ENCODE results near the gene REM2. TPM values are rescaled to one million over a fixed set of nuclear protein-coding genes. Genes with fewer than 3 reads are reported as not detected.
A peak's percentile ranks its signal among the peaks of the same experiment; 100 is the strongest.
"Not testable (repeated sequence)": the region's sequence is repeated elsewhere in the genome, so short reads cannot be mapped to it uniquely, and the experiment has no call there.

Gene REM2
- total RNA-seq, 1 donor from 2014 or later, result under 0.01 TPM

DNA sequence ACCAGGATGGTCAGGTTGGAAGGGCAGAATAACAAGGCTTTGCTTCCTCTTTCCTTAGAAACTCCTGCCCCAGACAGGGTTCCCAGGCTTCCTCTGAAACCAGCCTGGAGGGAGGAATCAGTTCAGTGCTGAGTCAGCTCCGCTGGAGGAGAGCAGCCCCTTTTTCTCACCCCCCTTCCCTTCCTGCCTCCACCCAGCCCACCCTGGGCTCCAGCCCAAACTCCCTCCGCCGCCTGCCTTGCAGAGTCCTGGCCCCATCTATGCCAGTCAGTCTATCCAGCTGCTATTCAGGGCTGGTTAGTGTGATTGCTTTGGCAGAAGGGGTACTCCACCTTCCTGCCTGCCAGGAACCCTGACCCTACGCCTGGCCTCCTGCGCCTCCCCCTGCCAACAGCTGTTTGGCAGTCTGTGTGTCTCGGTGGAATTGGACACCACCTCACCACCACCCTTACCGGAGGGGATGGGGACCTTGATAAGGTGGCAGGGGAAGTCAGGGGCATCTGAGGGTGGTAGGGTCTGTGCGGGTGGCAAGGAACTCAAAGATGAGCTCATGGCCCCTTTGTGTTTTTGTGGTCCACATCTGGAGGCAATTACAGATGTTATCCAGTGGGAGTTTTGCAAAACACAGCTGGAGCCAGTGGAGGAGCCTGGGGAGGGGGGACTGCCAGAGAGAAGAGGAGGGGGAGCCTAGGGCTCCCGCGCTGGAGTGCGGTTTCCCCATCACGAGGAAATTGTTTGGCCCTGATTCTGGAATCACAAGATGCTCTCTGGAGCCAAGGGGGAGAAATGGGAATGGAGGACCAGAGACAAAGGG lies 34.5 kb upstream of the REM2 start:
- DNase-seq (ENCODE audit: low read depth in 2 of 2), result peak; percentile 52 to 82

- no peak for DNase-seq (ENCODE audit: low read depth in 2 of 2)
These were observed 33.7 kb upstream of the REM2 start for GRCh38 chr14:22849212-22849819.

DNA sequence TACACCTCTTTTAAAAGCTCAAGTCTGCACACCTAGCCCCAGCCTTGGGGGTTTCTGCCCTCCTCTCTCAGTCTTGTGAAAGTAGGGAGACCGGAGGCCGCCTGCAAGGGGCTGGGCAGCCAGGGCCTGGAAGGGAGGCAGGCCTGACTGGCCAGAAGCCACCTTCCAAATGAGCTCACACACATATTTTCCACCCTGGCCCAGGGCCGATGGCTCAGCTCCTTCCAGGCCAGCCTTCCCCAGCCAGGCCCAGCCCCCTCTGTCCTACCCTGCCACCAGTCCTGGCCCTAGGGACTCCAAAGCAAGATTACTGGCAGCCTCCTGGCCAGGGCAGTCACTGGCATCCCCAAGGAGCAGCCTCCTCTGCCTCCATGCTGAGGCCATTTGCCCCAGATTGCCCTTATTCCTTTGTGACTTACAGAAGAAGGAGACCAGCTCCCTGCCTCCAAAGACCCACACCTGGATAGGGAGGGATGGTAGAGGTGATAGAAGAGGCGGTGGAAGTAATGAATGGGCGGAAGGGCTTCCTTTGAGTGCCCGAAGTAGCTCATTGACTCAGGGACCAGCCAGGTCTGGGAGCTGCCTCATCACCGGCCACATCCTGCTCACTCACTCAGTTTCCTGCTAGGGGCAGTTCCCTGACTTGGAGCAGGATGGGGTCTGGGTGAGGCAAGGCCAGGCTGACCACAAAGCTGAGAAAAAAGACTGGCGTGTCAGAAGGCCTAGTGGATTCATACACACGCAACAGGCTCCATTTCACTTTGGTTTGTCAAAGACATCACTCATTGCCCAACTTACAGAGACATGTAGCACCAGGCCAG lies 31.9 kb upstream of the REM2 start:
- DNase-seq (ENCODE audit: low read depth in 2 of 2), result peak; percentile 94 to 98

GRCh38 chr14:22852178-22852577 lies 30.8 kb upstream of the REM2 start:
- not testable (repeated sequence) for DNase-seq (ENCODE audit: low read depth in 2 of 2)

- no peak for DNase-seq (ENCODE audit: low read depth in 2 of 2)
These were observed 30.5 kb upstream of the REM2 start for GRCh38 chr14:22852599-22852939.

GRCh38 chr14:22852940-22853767 lies 29.9 kb upstream of the REM2 start:
- DNase-seq (ENCODE audit: low read depth in 2 of 2), result peak; percentile 85 to 87

DNA sequence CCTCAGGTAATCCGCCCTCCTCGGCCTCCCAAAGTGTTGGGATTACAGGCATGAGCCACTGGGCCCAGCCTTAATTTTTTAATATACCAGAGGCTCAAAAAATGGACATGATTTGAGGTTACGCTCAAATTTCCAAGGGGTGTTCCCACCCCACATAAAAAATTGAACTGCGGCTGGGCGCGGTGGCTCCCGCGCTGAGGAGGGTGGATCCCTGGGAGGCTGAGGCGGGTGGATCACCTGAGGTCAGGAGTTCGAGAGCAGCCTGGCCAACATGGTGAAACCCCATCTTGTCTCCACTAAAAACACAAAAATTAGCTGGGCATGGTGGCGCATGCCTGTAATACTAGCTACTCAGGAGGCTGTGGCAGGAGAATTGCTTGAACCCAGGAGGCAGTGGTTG lies 28.7 kb upstream of the REM2 start:
- DNase-seq (ENCODE audit: low read depth in 2 of 2), result not testable (repeated sequence)

- DNase-seq (ENCODE audit: low read depth in 2 of 2), result no peak
These were observed 27.9 kb upstream of the REM2 start for GRCh38 chr14:22854963-22855724.

DNA sequence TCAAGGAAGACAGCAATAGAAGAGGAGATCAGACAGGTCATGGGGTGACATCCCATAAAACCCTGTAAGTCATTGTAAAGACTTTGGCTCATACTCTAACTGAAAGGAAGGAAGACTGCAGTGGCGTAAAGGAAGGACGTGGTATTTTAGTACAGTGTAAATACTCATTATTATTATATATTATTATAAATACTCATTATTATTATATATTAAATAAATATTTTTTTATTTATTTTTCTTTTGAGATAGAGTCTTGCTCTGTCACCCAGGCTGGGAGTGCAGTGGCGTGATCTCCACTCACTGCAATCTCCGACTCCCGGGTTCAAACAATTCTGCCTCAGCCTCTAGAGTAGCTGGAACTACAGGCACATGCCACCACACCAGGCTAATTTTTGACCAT lies 26.6 kb upstream of the REM2 start:
- DNase-seq (ENCODE audit: low read depth in 2 of 2), result no peak

- DNase-seq (ENCODE audit: low read depth in 2 of 2), result not testable (repeated sequence)
These were observed 22.6 kb upstream of the REM2 start for GRCh38 chr14:22860377-22860776.

- no peak for DNase-seq (ENCODE audit: low read depth in 2 of 2)
These were observed 21.4 kb upstream of the REM2 start for GRCh38 chr14:22861651-22862050.

DNA sequence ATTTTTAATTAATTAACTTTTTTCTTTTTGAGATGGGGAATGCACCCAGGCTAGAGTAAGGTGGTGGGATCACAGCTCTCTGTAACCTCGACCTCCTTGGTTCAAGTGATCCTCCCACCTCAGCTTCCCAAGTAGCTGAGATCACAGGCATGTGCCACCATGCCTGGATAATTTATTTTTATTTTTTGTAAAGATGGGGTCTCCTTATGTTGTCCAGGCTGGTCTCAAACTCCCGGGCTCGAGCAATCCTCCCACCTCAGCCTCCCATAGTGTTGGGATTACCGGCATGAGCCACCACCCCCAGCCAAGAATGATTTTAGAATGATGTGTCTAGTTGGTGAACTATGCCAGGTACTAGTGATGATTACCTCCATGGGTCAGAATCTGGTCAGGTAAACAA lies 18.0 kb upstream of the REM2 start:
- DNase-seq (ENCODE audit: low read depth in 2 of 2), result no peak

- no peak for DNase-seq (ENCODE audit: low read depth in 2 of 2)
These were observed 17.3 kb upstream of the REM2 start for GRCh38 chr14:22865424-22866405.

DNA sequence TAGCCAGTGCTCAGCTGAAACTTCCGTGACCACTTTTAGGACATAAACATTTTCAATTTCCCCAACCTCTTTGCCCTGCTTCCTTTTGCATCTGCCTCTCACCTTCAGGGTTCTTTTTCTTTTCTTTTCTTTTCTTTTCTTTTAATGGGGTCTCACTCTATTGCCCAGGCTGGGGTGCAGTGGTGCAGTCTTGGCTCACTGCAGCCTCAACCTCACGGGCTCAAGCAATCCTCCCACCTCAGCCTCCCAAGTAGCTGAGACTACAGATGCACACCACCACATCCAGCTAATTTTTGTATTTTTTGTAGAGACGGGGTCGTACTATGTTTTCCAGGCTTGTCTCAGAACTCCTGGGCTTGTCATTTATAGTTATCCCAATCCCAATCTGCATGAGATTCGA lies 16.1 kb upstream of the REM2 start:
- no peak for DNase-seq (ENCODE audit: low read depth in 2 of 2)

DNA sequence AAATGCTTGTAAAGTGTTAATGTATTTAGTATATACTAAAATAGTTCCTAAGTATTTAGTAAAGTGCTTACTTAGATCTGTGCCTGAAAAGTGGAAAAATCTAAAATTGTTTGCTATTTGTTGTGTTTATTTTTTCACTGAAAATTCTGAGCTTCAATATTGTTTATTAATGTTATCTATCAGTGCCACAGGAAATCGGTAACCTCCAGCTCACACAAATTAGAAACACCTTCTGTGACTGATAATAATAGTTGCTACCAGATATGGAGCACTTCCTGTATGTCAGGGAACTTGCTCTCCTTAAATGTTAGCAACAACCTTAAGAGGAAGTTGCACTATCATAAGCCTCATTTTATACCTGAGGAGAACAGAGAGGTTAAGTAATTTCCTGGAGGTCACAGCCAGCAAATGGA lies 12.2 kb upstream of the REM2 start:
- DNase-seq (ENCODE audit: low read depth in 2 of 2), result no peak

DNA sequence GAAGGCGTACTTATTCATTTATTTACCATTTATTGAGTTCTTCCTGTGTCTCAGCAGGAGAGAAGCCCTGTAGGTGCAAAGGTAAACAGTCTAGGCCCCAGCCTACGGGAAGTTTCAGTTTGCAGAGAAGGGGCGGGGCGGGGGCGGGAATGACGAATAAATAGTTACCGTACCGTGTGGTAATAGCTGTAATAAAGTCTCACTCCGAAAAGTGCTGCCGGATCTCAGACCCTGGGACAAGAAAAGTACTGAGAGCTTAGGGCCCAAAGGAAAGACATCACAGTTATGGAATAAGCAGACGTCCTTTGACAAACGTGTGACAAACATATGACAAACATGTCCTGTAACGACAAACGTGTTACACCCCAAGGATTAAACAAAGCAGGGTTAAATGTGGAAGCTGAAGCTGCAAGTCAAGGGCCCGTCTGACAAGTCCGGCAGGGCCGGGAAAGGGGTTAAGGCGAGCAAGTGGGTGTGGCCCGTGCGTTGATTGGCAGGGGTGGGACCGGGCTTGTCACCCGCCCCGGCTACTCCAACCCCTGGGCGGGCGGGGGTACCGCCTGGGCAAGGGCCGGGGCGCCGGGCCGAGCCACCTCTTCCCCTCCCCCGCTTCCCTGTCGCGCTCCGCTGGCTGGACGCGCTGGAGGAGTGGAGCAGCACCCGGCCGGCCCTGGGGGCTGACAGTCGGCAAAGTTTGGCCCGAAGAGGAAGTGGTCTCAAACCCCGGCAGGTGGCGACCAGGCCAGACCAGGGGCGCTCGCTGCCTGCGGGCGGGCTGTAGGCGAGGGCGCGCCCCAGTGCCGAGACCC lies 11.6 kb upstream of the REM2 start, which contains the start of gene LRP10:
Gene LRP10 (plus strand): TSS at position 517 of the 809 bp plus-strand sequence. CDS start 564 bp downstream, outside the sequence.
- DNase-seq (ENCODE audit: low read depth in 2 of 2), result peak; percentile 87 to 88

DNA sequence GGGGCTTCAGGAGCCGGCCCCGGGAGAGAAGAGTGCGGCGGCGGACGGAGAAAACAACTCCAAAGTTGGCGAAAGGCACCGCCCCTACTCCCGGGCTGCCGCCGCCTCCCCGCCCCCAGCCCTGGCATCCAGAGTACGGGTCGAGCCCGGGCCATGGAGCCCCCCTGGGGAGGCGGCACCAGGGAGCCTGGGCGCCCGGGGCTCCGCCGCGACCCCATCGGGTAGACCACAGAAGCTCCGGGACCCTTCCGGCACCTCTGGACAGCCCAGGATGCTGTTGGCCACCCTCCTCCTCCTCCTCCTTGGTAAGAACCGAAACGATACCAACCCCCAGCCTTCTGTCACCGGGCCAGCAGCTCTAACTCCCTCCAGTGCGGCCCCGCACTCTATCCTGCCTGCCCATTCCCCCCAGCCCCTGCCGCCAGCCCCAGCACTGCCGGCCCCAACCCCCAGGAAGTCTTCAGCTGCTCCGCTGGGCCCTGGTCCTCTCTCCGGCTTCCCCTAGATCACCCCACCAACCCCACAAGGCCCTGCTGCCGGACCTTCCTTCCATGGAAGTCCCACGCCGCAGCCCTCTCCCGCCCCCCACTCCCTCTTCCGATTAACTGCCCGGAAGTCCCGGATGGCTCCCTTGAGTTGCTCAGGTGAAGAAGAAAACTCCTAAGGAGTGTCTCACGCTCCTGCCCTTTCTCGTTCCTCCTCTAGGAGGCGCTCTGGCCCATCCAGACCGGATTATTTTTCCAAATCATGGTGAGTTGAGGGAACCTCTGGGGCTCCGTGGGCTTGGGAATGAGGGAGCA lies 10.8 kb upstream of the REM2 start:
- DNase-seq (ENCODE audit: low read depth in 2 of 2), result peak; percentile 65 to 81
